CD4-positive, alpha-beta T cell (primary cell): ENCODE measurements around the gene CEP192. TPM values are rescaled to one million over a fixed set of nuclear protein-coding genes. Genes with fewer than 3 reads are reported as not detected.

Source experiments
- ATAC-seq: fragments of 200-7000 bp; cut with Tn5 transposase; one replicate; pipeline ENCODE4 v1.10.0; 2022; ENCODE audit warnings: mild to moderate bottlenecking; ENCODE audit not compliant: poor library complexity
- CTCF ChIA-PET: fragments of 350-600 bp; sonication (Branson Sonifier 250); formaldehyde crosslinking; loops from one replicate; lab custom pipeline; 2021; ENCODE audit warnings: antibody characterized with exemption, inconsistent platforms; lab: Charles Lee
- POLR2A ChIA-PET: fragments of 350-600 bp; sonication (Branson Sonifier 250); formaldehyde crosslinking; loops from one replicate; lab custom pipeline; 2021; ENCODE audit warnings: antibody characterized with exemption, inconsistent platforms; lab: Charles Lee
- DNase-seq, 14 experiments: peaks; one replicate each; pipeline ENCODE4 v3.0.0-alpha.2; 2013 to 2020; ENCODE audit warnings: mixed read lengths in 2 of 14
- H3K27ac ChIP-seq, 2 donors: one replicate each; pipeline versions ENCODE4 v1.5.1 to v1.7.0; 2013; ENCODE audit warnings: low read length in 2 of 2, low read depth in 1 of 2, mild to moderate bottlenecking in 1 of 2
- H3K27me3 ChIP-seq, 2 experiments: 1 replicate in 1 of 2; 2 replicates in 1 of 2; pipeline versions ENCODE4 v1.6.1 to v1.7.0; 2013; ENCODE audit warnings: low read length in 2 of 2, control low read depth in 1 of 2, mild to moderate bottlenecking in 1 of 2, moderate library complexity in 1 of 2; ENCODE audit not compliant: insufficient read depth in 2 of 2, control insufficient read depth in 1 of 2
- H3K36me3 ChIP-seq: one replicate; pipeline ENCODE4 v1.6.1; 2013; ENCODE audit warnings: low read length, control low read depth; ENCODE audit not compliant: insufficient read depth
- H3K4me1 ChIP-seq: one replicate; pipeline ENCODE4 v1.6.1; 2013; ENCODE audit warnings: low read length, control low read depth; ENCODE audit not compliant: insufficient read depth
- H3K4me3 ChIP-seq: one replicate; pipeline ENCODE4 v1.5.1; 2013; ENCODE audit warnings: mild to moderate bottlenecking, low read length, moderate library complexity
- H3K9me3 ChIP-seq, 2 experiments: 1 replicate in 1 of 2; 2 replicates in 1 of 2; pipeline versions ENCODE4 v1.6.1 to v1.7.0; 2013; ENCODE audit warnings: low read length in 2 of 2, mild to moderate bottlenecking in 2 of 2, control low read depth in 1 of 2, moderate library complexity in 1 of 2; ENCODE audit not compliant: control insufficient read depth in 1 of 2, insufficient read depth in 1 of 2
- H3K27ac Mint-ChIP-seq: one replicate; pipeline ENCODE4 v1.8.0; 2020; ENCODE audit warnings: mixed read lengths
- H3K27me3 Mint-ChIP-seq: one replicate; pipeline ENCODE4 v1.8.0; 2021; ENCODE audit warnings: mixed read lengths
- H3K36me3 Mint-ChIP-seq: one replicate; pipeline ENCODE4 v1.8.0; 2021; ENCODE audit warnings: low read depth, mixed read lengths
- H3K4me1 Mint-ChIP-seq: one replicate; pipeline ENCODE4 v1.8.0; 2021; ENCODE audit warnings: low read depth, mixed read lengths
- H3K4me3 Mint-ChIP-seq: one replicate; pipeline ENCODE4 v1.8.0; 2020; ENCODE audit warnings: mild to moderate bottlenecking, mixed read lengths
- H3K9me3 Mint-ChIP-seq: one replicate; pipeline ENCODE4 v1.8.0; 2020; ENCODE audit warnings: mixed read lengths
- CTCF ChIP-seq: fragments of 200-600 bp; IDR thresholded peaks from one replicate; pipeline ENCODE4 v1.8.0; 2022; ENCODE audit warnings: antibody characterized with exemption, mild to moderate bottlenecking
- intact Hi-C, 2 experiments: fragments of 100-400 bp; cut with DNase I in 1 of 2; cut with micrococcal nuclease in 1 of 2; formaldehyde crosslinking; loops; one replicate each; pipeline versions ENCODE4 v1.15.1 to v1.9.0; 2023 to 2025; cut with DNase I, micrococcal nuclease
- total RNA-seq, 174 experiments: library from RNA in 2 of 174; stranded (reverse) in 2 of 174; gene quantifications; one replicate each; pipeline ENCODE4 v1.2.3 and lab custom pipeline; 2021 to 2026

CEP192 gene
- total RNA-seq, 2 experiments from 2014 or later, result 23.4 to 25.0 TPM

GRCh38 chr18:13086906-13087305 is 95.7 kb downstream of the CEP192 start:
- Mint-ChIP-seq H3K9me3 (no peaks in the 10 kb centered on the region), H3K27ac (no peak overlapping the region), H3K4me1 (no peaks in the 10 kb centered on the region), H3K4me3 (no peak overlapping the region), H3K36me3 (peaks cover 88% of the 10 kb centered on the region), H3K27me3 (no peaks in the 10 kb centered on the region)
- Histone ChIP-seq H3K27me3 (no peaks in the 10 kb centered on the region), H3K36me3 (peaks cover 33% of the 10 kb centered on the region), H3K4me3 (no peak overlapping the region), H3K4me1 (no peaks in the 10 kb centered on the region), H3K27ac (no peak overlapping the region), H3K9me3 (peaks cover 0 to 4% of the 10 kb centered on the region in 2 experiments)
- TF ChIP-seq CTCF, result no peak
- DNase-seq (no peak), ATAC-seq (no peak)
- intact Hi-C loops, result no loop called here
- ChIA-PET POLR2A (interaction anchor here (0.7 kb wide), 1 partner anchor 9 kb away, joined by 3 read pairs; no protein-coding TSS in a partner anchor), CTCF (no interaction called here)

GRCh38 chr18:13095466-13095865 is 104.3 kb downstream of the CEP192 start:
- ChIA-PET CTCF (interaction anchor here (1.2 kb wide), 1 partner anchor 64 kb away, joined by 3 read pairs; no protein-coding TSS in a partner anchor), POLR2A (interaction anchor here (0.5 kb wide), 1 partner anchor 8 kb away, joined by 3 read pairs; no protein-coding TSS in a partner anchor)
- Mint-ChIP-seq H3K27ac (no peak overlapping the region), H3K27me3 (no peaks in the 10 kb centered on the region), H3K36me3 (peaks cover 78% of the 10 kb centered on the region), H3K9me3 (no peaks in the 10 kb centered on the region), H3K4me1 (no peaks in the 10 kb centered on the region), H3K4me3 (no peak overlapping the region)
- Histone ChIP-seq H3K36me3 (peaks cover 71% of the 10 kb centered on the region), H3K27ac (no peak overlapping the region), H3K27me3 (no peaks in the 10 kb centered on the region), H3K9me3 (no peaks in the 10 kb centered on the region), H3K4me3 (no peak overlapping the region), H3K4me1 (no peaks in the 10 kb centered on the region)
- ATAC-seq (no peak), DNase-seq (no peak)
- intact Hi-C loops, result no loop called here
- no peak for TF ChIP-seq CTCF

GRCh38 chr18:13096232-13096631 is 105.1 kb downstream of the CEP192 start:
- Mint-ChIP-seq H3K36me3 (peaks cover 78% of the 10 kb centered on the region), H3K4me3 (no peak overlapping the region), H3K27me3 (no peaks in the 10 kb centered on the region), H3K27ac (no peak overlapping the region), H3K9me3 (no peaks in the 10 kb centered on the region), H3K4me1 (no peaks in the 10 kb centered on the region)
- CTCF ChIA-PET, result no interaction called here
- Histone ChIP-seq H3K27ac (no peak overlapping the region), H3K36me3 (peaks cover 71% of the 10 kb centered on the region), H3K4me3 (no peak overlapping the region), H3K4me1 (no peaks in the 10 kb centered on the region), H3K27me3 (no peaks in the 10 kb centered on the region), H3K9me3 (no peaks in the 10 kb centered on the region)
- no peak for ATAC-seq
- POLR2A ChIA-PET, result interaction anchor here (0.5 kb wide), 1 partner anchor 9 kb away, joined by 3 read pairs; no protein-coding TSS in a partner anchor
- TF ChIP-seq CTCF, result no peak
- no peak for DNase-seq
- intact Hi-C loops, result no loop called here
